K562 (cell line): ENCODE measurements around the gene ABL1.

Experiments used
- BDP1 ChIP-seq: IDR thresholded peaks from 3 replicates; pipeline ENCODE4 v1.6.1; 2011; ENCODE audit not compliant: insufficient read length, insufficient read depth
- CBX3 ChIP-seq, 2 experiments: IDR thresholded peaks; 1 replicate in 1 of 2; 2 replicates in 1 of 2; pipeline ENCODE4 v1.6.1; 2012; ENCODE audit warnings: inconsistent platforms in 2 of 2, low read length in 2 of 2, borderline replicate concordance in 1 of 2, control low read depth in 1 of 2
- HNRNPH1 ChIP-seq: fragments of 200-400 bp; formaldehyde crosslinking; optimal IDR thresholded peaks from 2 replicates; pipeline ENCODE3; 2017; ENCODE audit warnings: low read depth, mild to moderate bottlenecking, low read length, moderate library complexity
- NFIX ChIP-seq: fragments of 250-450 bp; sonication (Bioruptor Pico); IDR thresholded peaks from 2 replicates; pipeline ENCODE4 v1.4.0; 2020; ENCODE audit warnings: low read depth, mild to moderate bottlenecking, moderate library complexity
- PKNOX1 ChIP-seq: fragments of 450-650 bp; IDR thresholded peaks from 2 replicates; pipeline ENCODE4 v1.6.1; 2016
- POLR2AphosphoS5 ChIP-seq: IDR thresholded peaks from 2 replicates; pipeline ENCODE4 v1.6.1; 2011; ENCODE audit warnings: mild to moderate bottlenecking, low read depth, low read length, moderate library complexity; ENCODE audit not compliant: control insufficient read depth, insufficient read depth
- POLR2H ChIP-seq: IDR thresholded peaks from 2 replicates; pipeline ENCODE4 v1.6.1; 2016; ENCODE audit warnings: missing genetic modification characterization, low read depth, mild to moderate bottlenecking, control low read depth, missing compliant biosample characterization, moderate library complexity
- SMAD1 ChIP-seq: fragments of 150-350 bp; IDR thresholded peaks from 2 replicates; pipeline ENCODE4 v1.6.1; 2014; ENCODE audit warnings: low read length, low read depth; ENCODE audit not compliant: partially characterized antibody
- ZBTB49 ChIP-seq: sonication (generic); formaldehyde crosslinking; IDR thresholded peaks from 2 replicates; pipeline ENCODE4 v1.8.0; 2022; ENCODE audit warnings: missing genetic modification reagents, mild to moderate bottlenecking, borderline replicate concordance
- ZNF140 ChIP-seq: fragments of 250-450 bp; sonication (Bioruptor Pico); IDR thresholded peaks from 2 replicates; pipeline ENCODE4 v1.8.0; 2021; ENCODE audit warnings: moderate library complexity, mild to moderate bottlenecking, inconsistent platforms
- TF ChIP-seq, protein P1 (sequence below), 3 experiments: IDR thresholded peaks in 2 of 3; conservative IDR thresholded peaks in 1 of 3; 2 replicates each; pipeline ENCODE4 v1.5.1; 2011 to 2012; ENCODE audit warnings: low read length in 3 of 3, mild to moderate bottlenecking in 3 of 3, control low read depth in 2 of 3, improper control_type of control experiment in 1 of 3, inconsistent platforms in 1 of 3, low read depth in 1 of 3, mixed read lengths in 1 of 3, moderate library complexity in 1 of 3; ENCODE audit not compliant: insufficient read depth in 2 of 3
- TF ChIP-seq, protein P2 (sequence below), 2 experiments: fragments of 450-650 bp; formaldehyde crosslinking in 1 of 2; IDR thresholded peaks; 2 replicates each; pipeline versions ENCODE4 v1.4.0 to v1.6.1; 2014 to 2020; ENCODE audit warnings: mild to moderate bottlenecking in 2 of 2, borderline replicate concordance in 1 of 2, low read depth in 1 of 2

DNA sequence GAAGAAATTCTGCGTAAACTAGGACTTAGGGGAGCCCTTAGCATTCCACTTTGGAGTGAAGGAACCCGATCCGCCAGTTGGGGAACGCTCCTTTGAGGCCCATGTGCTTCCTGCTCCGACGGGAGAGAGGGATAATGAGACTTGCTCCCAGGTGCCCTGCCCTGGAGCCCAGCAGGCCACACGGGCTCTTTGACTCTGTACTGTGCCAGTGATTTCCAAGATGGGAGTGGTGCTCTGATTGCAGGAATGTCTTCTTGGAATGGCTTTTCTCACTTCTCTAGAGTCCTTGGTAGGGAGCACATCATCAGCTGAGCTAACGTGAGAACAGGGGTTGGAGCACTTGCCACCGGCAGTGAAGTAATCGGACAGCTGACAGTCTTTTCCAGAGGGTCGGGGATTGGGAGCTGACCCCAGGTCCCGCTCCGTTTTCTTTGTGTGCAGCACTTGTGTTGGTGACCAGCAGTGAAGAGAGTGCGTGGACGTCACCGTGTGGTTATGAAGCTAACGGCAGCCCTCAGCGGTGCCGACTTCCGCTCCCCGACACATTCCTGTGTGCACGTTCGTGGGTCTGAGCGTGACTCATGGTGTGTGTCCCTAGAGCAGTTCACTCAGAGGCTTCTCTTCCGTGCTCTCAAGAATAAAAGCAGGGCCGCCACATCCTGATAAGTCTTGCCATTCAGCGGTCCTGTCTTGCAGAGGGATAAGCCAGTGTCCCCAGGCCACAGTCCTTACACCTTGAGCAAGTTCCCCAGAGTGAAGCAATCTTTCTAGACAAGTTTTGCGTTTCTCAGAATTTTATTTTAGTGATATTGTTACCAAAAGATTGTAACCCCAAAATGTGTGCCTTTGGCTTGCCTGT lies 25.6 kb downstream of the ABL1 start:
- TF ChIP-seq NFIX (CRISPR knock-in tag) (no peak), POLR2AphosphoS5 (no peak), BDP1 (no peak), HNRNPH1 (no peak), ZNF140 (no peak), CBX3 (IDR thresholded peaks at IDR 0.05; ENCODE audit: borderline replicate concordance in 1 of 2, low read length in 2 of 2) (no peak), SMAD1 (no peak), ZBTB49 (CRISPR knock-in tag) (no peak), POLR2H (no peak), PKNOX1 (no peak)
- TF ChIP-seq, protein P1, sequence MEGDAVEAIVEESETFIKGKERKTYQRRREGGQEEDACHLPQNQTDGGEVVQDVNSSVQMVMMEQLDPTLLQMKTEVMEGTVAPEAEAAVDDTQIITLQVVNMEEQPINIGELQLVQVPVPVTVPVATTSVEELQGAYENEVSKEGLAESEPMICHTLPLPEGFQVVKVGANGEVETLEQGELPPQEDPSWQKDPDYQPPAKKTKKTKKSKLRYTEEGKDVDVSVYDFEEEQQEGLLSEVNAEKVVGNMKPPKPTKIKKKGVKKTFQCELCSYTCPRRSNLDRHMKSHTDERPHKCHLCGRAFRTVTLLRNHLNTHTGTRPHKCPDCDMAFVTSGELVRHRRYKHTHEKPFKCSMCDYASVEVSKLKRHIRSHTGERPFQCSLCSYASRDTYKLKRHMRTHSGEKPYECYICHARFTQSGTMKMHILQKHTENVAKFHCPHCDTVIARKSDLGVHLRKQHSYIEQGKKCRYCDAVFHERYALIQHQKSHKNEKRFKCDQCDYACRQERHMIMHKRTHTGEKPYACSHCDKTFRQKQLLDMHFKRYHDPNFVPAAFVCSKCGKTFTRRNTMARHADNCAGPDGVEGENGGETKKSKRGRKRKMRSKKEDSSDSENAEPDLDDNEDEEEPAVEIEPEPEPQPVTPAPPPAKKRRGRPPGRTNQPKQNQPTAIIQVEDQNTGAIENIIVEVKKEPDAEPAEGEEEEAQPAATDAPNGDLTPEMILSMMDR (IDR thresholded peaks at IDR 0.05 in 2 of 3, conservative IDR thresholded peaks at IDR 0.05 in 1 of 3; ENCODE audit: insufficient read depth in 2 of 3, low read depth in 1 of 3, low read length in 3 of 3) = no peak
- TF ChIP-seq, protein P2, sequence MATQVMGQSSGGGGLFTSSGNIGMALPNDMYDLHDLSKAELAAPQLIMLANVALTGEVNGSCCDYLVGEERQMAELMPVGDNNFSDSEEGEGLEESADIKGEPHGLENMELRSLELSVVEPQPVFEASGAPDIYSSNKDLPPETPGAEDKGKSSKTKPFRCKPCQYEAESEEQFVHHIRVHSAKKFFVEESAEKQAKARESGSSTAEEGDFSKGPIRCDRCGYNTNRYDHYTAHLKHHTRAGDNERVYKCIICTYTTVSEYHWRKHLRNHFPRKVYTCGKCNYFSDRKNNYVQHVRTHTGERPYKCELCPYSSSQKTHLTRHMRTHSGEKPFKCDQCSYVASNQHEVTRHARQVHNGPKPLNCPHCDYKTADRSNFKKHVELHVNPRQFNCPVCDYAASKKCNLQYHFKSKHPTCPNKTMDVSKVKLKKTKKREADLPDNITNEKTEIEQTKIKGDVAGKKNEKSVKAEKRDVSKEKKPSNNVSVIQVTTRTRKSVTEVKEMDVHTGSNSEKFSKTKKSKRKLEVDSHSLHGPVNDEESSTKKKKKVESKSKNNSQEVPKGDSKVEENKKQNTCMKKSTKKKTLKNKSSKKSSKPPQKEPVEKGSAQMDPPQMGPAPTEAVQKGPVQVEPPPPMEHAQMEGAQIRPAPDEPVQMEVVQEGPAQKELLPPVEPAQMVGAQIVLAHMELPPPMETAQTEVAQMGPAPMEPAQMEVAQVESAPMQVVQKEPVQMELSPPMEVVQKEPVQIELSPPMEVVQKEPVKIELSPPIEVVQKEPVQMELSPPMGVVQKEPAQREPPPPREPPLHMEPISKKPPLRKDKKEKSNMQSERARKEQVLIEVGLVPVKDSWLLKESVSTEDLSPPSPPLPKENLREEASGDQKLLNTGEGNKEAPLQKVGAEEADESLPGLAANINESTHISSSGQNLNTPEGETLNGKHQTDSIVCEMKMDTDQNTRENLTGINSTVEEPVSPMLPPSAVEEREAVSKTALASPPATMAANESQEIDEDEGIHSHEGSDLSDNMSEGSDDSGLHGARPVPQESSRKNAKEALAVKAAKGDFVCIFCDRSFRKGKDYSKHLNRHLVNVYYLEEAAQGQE (IDR thresholded peaks at IDR 0.05; ENCODE audit: borderline replicate concordance) = no peak
- TF ChIP-seq, protein P2 (CRISPR knock-in tag; IDR thresholded peaks at IDR 0.05; ENCODE audit: low read depth) = no peak
